ENCODE results near the gene PANK2. TPM values are rescaled to one million over a fixed set of nuclear protein-coding genes. Genes with fewer than 3 reads are reported as not detected.

The PANK2 gene
- total and polyA plus RNA-seq, 3 donors from 2014 or later: 57.9 to 71.2 (median 63.4) TPM

DNA sequence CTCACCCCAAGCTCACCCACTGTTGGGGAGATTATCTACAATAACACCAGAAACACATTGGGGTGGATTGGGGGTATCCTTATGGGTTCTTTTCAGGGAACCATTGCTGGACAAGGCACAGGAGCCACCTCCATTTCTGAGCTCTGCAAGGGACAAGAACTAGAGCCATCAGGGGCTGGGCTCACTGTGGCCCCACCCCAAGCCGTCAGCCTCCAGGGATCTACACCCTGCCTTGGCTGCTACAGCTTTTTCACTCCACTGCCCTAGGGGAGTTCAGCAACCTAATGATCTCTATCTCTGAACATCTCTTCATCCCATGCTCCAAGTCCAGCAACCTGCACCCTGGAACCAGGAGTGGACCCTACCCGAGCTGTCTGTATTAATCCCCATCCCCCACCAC lies 21.4 kb upstream of the PANK2 start:
- Histone ChIP-seq H3K27me3 (no peaks in the 10 kb centered on the region), H3K27ac (no peak overlapping the region), H3K36me3 (ENCODE audit: low read depth, missing control alignments) (no peaks in the 10 kb centered on the region), H3K4me3 (no peak overlapping the region), H3K9me3 (no peaks in the 10 kb centered on the region), H3K4me1 (no peaks in the 10 kb centered on the region)
- no peak for DNase-seq
- WGBS, 2 donors: 79 to 83% methylated on average over 2 of the region's 2 CpGs
- TF ChIP-seq, protein P1, sequence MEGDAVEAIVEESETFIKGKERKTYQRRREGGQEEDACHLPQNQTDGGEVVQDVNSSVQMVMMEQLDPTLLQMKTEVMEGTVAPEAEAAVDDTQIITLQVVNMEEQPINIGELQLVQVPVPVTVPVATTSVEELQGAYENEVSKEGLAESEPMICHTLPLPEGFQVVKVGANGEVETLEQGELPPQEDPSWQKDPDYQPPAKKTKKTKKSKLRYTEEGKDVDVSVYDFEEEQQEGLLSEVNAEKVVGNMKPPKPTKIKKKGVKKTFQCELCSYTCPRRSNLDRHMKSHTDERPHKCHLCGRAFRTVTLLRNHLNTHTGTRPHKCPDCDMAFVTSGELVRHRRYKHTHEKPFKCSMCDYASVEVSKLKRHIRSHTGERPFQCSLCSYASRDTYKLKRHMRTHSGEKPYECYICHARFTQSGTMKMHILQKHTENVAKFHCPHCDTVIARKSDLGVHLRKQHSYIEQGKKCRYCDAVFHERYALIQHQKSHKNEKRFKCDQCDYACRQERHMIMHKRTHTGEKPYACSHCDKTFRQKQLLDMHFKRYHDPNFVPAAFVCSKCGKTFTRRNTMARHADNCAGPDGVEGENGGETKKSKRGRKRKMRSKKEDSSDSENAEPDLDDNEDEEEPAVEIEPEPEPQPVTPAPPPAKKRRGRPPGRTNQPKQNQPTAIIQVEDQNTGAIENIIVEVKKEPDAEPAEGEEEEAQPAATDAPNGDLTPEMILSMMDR (IDR thresholded peaks at IDR 0.05): no peak
- no peak for TF ChIP-seq POLR2A (IDR thresholded peaks at IDR 0.05)
- intact Hi-C loops (cut with DNase I; ENCODE audit: low total_unique reads): no loop called here

DNA sequence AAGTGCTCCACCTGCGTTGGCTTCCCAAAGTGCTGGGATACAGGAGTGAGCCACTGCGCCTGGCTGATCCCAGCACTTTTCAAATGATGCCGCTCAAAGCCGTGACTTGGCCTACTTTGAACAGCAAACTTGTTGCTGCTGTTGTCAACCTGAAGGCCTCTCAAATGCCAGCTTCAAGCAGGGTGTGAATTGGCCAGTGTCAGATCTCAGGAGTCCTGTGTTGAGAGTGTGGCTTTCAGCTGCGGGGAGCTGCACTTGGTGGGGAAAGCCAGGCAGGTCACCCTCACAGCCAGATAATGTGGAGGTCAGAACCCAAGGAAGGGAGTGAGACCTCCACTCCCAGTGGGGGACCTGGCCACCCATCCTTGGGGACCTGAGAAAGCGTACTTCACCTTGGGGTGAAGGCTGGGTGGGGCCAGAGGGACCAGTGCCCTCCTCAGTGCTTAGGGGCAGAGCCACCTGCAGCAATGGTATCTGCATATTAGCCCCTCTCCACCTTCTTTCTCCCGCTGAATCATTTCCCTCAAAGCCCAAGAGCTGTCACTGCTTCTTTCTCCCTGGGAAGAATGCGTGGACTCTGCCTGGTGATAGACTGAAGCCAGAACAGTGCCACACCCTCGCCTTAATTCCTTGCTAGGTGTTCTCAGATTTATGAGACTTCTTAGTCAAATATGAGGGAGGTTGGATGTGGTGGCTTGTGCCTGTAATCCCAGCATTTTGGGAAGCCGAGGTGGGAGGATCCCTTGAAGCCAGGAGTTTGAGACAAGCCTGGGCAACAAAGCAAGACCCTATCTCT lies 19.1 kb upstream of the PANK2 start:
- Histone ChIP-seq H3K27ac (no peak overlapping the region), H3K27me3 (no peaks in the 10 kb centered on the region), H3K36me3 (ENCODE audit: low read depth, missing control alignments) (no peaks in the 10 kb centered on the region), H3K4me1 (no peaks in the 10 kb centered on the region), H3K9me3 (no peaks in the 10 kb centered on the region), H3K4me3 (no peak overlapping the region)
- 91 to 95% methylated on average over 9 to 10 of the region's 10 CpGs for WGBS, 2 donors
- intact Hi-C loops (cut with DNase I; ENCODE audit: low total_unique reads): no loop called here
- DNase-seq: no peak
- TF ChIP-seq POLR2A (IDR thresholded peaks at IDR 0.05): no peak
- TF ChIP-seq, protein P1 (IDR thresholded peaks at IDR 0.05): no peak

DNA sequence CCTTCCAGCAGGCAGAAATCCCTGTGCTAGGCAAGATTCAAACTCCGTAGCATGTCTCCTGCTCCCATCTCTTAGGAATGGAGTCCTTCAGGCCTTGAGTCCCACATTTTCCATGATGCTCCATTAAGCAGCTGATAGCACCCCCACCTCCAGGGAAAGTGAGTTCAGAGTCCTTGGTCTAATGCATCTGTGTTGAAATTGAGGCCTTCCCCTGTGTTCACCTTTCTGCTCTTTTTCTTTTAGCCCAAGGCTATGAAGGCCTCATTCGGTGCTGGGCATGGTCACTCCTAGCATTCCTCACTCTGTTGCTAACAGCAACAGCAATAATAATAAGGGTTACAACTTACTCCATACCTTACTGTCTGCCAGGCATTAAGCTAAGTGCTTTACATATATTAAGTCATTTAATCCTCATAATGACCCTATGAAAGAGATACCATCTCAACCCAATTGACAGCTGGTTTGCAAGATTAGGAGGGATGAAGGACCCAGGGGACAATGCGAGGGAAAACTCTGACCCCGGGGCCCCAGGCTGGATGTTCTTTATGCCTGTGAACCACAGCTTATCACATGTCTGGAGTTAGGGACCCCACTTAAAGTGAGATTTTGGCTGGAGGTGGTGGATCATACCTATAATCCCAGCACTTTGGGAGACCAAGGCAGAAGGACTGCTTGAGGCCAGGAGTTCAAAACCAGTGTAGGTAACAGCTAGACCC lies 17.5 kb upstream of the PANK2 start:
- Histone ChIP-seq H3K4me1 (no peaks in the 10 kb centered on the region), H3K27me3 (no peaks in the 10 kb centered on the region), H3K4me3 (no peak overlapping the region), H3K27ac (no peak overlapping the region), H3K9me3 (no peaks in the 10 kb centered on the region), H3K36me3 (ENCODE audit: low read depth, missing control alignments) (no peaks in the 10 kb centered on the region)
- intact Hi-C loops (cut with DNase I; ENCODE audit: low total_unique reads): no loop called here
- no peak for DNase-seq
- no peak for TF ChIP-seq POLR2A (IDR thresholded peaks at IDR 0.05)
- TF ChIP-seq, protein P1 (IDR thresholded peaks at IDR 0.05): no peak
- WGBS, 2 donors: 76 to 92% methylated on average over 4 of the region's 4 CpGs

DNA sequence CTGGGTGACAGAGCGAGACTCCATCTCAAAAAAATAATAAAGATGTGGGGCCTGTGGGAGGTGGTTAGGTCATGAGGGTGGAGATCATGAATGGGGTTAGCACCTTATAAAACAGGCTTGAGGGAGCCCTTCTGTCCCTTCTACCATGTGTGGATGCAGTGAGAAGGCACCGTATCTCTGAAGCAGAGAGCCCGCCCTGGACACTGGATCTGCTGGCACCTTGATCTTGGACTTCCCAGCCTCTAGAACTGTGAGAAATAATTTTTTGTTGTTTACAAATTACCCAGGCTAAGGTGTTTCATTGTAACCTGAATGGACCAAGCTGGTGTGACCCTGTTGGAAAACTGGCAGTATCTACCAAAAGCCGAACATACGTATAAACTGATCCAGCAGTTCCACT lies 15.7 kb upstream of the PANK2 start:
- intact Hi-C loops (cut with DNase I; ENCODE audit: low total_unique reads): no loop called here
- H3K9me3 ChIP-seq: no peaks in the 10 kb centered on the region
- H3K27me3 ChIP-seq: no peaks in the 10 kb centered on the region
- H3K4me1 ChIP-seq: no peaks in the 10 kb centered on the region
- H3K36me3 ChIP-seq (ENCODE audit: low read depth, missing control alignments): no peaks in the 10 kb centered on the region
- no peak overlapping the region for H3K27ac ChIP-seq
- TF ChIP-seq, protein P1 (IDR thresholded peaks at IDR 0.05): no peak
- TF ChIP-seq POLR2A (IDR thresholded peaks at IDR 0.05): no peak
- no peak for DNase-seq
- no peak overlapping the region for H3K4me3 ChIP-seq
- WGBS, 2 donors: 97% methylated on average over 5 of the region's 5 CpGs

Measured in testis (tissue), 3 donors.